K562 treated with DMSO at 1 percent for 4 hours (cell line): ENCODE results near the gene WNT6. TPM values are rescaled to one million over a fixed set of nuclear protein-coding genes. Genes with fewer than 3 reads are reported as not detected.

Experiments used
- total RNA-seq: library from RNA; unstranded; fragments of 300-600 nt; gene quantifications from 2 replicates; pipeline ENCODE4 v1.2.3, GENCODE V29; 2022; ENCODE audit not compliant: insufficient read depth

Gene WNT6
- not detected in 2 replicates for total RNA-seq

GRCh38 chr2:218859556-218859987 is at the start of gene WNT6:
Gene WNT6, plus strand, starts transcription at chr2:218859805. Its CDS starts 233 bp downstream, at chr2:218860038.

GRCh38 chr2:218831378-218831990 is 28.1 kb upstream of the WNT6 start, which contains the start of gene PRKAG3:
Gene PRKAG3, minus strand, starts transcription at chr2:218831803.

GRCh38 chr2:218880102-218880858 is 20.7 kb downstream of the WNT6 start, which contains the start of gene WNT10A:
Gene WNT10A, plus strand, starts transcription at chr2:218880852. Its CDS starts 144 bp downstream, at chr2:218880996.

Other genes starting within 250 kb of the WNT6 start
- gene ZNF142, start 200.2 kb upstream of the WNT6 start, total RNA-seq, result 6.6 and 9.1 TPM in 2 replicates
- 20.8 and 21.4 TPM in 2 replicates for gene BCS1L, start 200.1 kb upstream of the WNT6 start, total RNA-seq
- gene RNF25, start 187.8 kb upstream of the WNT6 start, total RNA-seq, result 25.3 and 31.0 TPM in 2 replicates
- 2.8 and 3.4 TPM in 2 replicates for gene STK36, start 187.7 kb upstream of the WNT6 start, total RNA-seq
- gene TTLL4, start 149.0 kb upstream of the WNT6 start, total RNA-seq, result 19.4 and 44.1 TPM in 2 replicates
- gene CYP27A1, start 77.7 kb upstream of the WNT6 start, total RNA-seq, result not detected in 2 replicates
- not detected in 2 replicates for gene PRKAG3, start 28.0 kb upstream of the WNT6 start, total RNA-seq
- gene WNT10A, start 21.0 kb downstream of the WNT6 start, total RNA-seq, result not detected in 2 replicates
- not detected in 2 replicates for gene CDK5R2, start 99.9 kb downstream of the WNT6 start, total RNA-seq
- gene FEV, start 125.4 kb downstream of the WNT6 start, total RNA-seq, result 0.34 and 0.71 TPM in 2 replicates
- gene CRYBA2, start 133.6 kb downstream of the WNT6 start, total RNA-seq, result not detected in 2 replicates
- gene CFAP65, start 181.7 kb downstream of the WNT6 start, total RNA-seq, result not detected in 2 replicates
- gene IHH, start 201.1 kb downstream of the WNT6 start, total RNA-seq, result not detected in 2 replicates